Endothelial cell of coronary artery (primary cell): ENCODE results near the gene MCEE. TPM values are rescaled to one million over a fixed set of nuclear protein-coding genes. Genes with fewer than 3 reads are reported as not detected.

Experiments
- total RNA-seq: library from RNA; depleted of rRNA; stranded (reverse); fragments of >200 nt; gene quantifications from 2 replicates; pipeline ENCODE4 v1.2.3, GENCODE V29; 2014

MCEE gene
- 7.7 and 11.3 TPM in 2 replicates for total RNA-seq

GRCh38 chr2:71130152-71130904 lies at the start of gene MCEE, which contains the start of gene MPHOSPH10:
Gene MCEE, minus strand, starts transcription at chr2:71130229. Its CDS starts 10 bp downstream, at chr2:71130219.
Gene MPHOSPH10, plus strand, starts transcription at chr2:71130634. Its CDS starts 32 bp downstream, at chr2:71130666.

GRCh38 chr2:71068218-71069035 lies 61.6 kb downstream of the MCEE start, which contains the start of gene NAGK:
Gene NAGK, plus strand, starts transcription at chr2:71068648. Its CDS starts 36 bp downstream, at chr2:71068684.

Other genes with a start within 250 kb of the MCEE start
- 0.75 and 0.81 TPM in 2 replicates for gene VAX2, start 229.7 kb downstream of the MCEE start, total RNA-seq
- gene ATP6V1B1, start 194.3 kb downstream of the MCEE start, total RNA-seq, result 0.28 TPM in 1 of 2 replicates, not detected in the other
- 0.09 and 0.18 TPM in 2 replicates for gene ANKRD53, start 151.6 kb downstream of the MCEE start, total RNA-seq
- 26.9 and 27.3 TPM in 2 replicates for gene TEX261, start 135.4 kb downstream of the MCEE start, total RNA-seq
- gene NAGK, start 61.6 kb downstream of the MCEE start, total RNA-seq, result 60.3 and 66.7 TPM in 2 replicates
- gene MPHOSPH10, start 405 bp upstream of the MCEE start, total RNA-seq, result 21.0 and 21.1 TPM in 2 replicates
- 0.54 and 0.85 TPM in 2 replicates for gene PAIP2B, start 96.9 kb upstream of the MCEE start, total RNA-seq
- 114 and 133 TPM in 2 replicates for gene ZNF638, start 201.6 kb upstream of the MCEE start, total RNA-seq